Stimulated activated CD4-positive, alpha-beta T cell treated with anti-CD3 and anti-CD28 coated beads, Interleukin-12 subunit alpha, Interleukin-12 subunit beta, amount 100 ng/mL, for 24 hours (primary cell): ENCODE data around the gene ITGA2B.
"Not testable (repeated sequence)": the region's sequence is repeated elsewhere in the genome, so short reads cannot be mapped to it uniquely, and the experiment has no call there.

Experiments
- DNase-seq, 2 experiments: peaks; one replicate each; pipeline ENCODE4 v3.0.0-alpha.2; 2020; ENCODE audit warnings: low read depth in 2 of 2

The ITGA2B gene

DNA sequence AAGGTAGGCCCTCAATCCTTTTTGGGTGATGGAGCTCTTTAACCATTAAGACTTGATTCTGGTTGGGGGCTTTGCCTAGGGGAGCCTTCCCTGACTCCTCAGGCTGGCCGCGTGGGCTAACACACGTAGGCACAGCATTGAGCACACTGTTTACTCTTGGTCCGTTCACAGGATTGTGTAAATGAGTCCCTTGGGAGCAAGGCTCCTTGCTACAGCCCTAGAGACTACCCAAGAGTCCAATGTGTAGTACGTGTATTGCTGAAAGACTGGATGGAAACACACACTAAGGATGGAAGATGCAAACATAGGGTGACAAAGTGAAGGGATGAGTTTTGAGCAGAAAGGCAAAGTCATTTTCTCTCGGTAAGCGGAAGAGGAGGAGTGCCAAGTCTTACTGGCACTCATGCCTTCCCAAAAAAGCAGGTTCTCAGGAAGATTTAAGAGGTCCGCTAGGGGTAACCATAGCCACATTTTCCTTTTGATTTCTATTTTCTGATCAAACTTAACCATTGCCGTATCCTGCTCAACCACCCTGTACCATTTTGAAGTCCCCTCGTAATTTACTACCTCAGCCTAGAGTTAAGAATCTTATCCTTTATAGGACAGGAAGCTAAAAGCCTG is 911 bp upstream of the ITGA2B start:
- no peak for DNase-seq

DNA sequence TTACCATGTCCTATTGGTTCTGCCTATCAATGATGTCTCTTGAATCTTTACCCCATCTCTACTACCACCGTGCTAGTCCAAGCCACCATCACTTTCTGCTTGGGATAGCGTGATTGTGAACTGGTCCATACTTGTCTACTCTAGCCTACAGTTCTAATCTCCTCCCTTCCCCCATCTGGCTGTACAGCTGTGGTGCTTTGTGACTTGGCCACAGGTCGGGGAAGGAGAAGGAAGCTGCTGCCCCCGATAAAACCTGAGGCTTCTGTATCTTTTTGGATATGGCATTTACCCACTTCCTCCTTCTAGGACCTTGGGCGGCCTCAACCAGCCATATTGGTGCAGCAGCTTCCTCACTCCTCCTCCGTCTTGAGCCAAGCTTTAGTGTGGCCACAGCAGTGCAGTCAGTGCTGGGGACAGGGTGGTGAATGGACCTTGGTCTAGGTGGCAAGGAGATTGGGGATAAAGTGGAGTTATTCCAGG is 314 bp upstream of the ITGA2B start:
- DNase-seq, result no peak

DNA sequence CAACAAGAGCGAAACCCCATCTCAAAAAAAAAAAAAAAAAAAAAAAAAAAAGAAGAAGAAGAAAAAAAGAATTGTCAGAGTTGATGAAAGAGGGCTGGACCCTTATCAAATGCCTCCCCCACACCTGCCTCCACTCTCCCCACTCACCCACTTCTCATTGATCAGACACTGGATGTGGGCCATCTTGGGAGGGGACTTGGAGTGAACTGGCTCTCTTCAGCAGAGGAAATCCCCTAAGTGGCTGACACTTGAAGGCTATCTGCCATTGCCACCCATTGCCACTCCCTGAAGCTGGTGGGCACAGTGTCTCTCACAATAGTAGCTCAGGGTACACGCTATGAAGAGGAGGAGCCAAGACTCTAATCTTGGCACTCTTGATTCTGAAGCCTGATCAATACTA is 1.6 kb downstream of the ITGA2B start:
- no peak for DNase-seq

DNA sequence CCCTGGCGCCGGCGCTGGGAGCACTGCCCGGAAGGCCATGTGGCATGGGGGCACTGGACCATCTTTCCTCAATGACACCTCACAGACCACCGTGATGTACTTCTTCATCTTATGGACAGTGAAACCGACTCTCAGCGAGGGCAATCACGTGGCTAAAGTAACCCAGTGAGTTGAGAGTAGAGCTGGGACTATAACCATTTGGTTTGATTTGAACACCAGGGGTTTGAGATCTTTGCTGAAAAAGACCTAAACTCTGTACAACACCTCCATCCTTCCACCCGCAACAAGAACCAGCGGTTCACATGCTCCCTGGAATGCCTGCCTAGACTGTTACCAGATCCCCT is 3.3 kb downstream of the ITGA2B start:
- DNase-seq, result no peak

- DNase-seq, result peak; percentile 69 to 82
Observed at GRCh38 chr17:44385287-44386181, 3.9 kb downstream of the ITGA2B start.

DNA sequence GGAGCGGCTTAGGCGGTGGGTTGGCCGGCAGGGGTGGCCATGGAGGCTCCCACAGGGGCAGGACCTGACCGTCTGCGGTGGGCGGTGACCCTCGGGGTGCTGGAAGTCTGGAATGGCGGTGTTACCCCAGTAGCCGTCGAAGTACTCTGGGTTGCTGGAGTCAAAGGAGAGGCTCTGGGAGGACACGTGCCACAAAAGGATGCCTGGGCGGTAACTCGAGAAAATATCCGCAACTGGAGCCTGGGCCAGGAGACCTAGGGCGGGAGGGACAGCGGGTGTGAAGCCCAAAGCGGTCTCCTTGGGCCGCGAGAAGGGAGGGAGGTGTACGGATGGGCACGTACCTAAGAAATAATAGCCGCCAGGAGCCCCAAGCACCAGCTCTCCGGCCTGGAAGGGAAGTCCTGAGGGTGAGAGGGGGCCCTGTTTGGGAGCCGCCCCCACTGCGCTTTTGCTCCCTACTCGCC is 4.6 kb downstream of the ITGA2B start:
- no peak for DNase-seq

DNA sequence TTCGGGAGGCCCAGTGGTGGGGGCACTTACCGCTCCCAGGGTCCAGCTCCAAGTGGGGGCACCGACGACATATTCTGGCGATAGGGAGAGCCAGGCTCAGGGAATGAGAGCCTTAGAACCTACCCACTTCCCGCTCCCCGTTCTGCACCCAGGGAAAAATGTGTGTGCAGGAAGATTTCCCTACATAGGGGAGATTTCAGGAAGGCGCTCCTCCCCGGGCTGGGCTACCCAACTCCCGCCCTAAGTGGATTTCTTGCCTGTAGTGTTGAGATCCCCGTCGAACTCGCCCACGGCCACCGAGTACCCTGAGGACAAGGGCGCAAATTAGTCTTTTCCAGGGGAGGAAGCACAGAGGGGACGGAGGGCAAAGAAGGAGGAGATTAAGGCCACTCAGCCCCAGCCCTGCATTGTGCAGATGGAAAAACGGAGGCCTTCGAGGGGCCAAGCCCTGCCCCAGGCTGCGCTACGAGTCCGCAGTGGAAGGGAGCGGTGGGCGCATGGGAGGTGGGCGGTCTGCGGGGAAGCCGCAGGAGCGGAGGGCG is 5.1 kb downstream of the ITGA2B start:
- DNase-seq, result no peak

- DNase-seq, result no peak
Observed at GRCh38 chr17:44383861-44384260, 5.6 kb downstream of the ITGA2B start.

- no peak for DNase-seq
Observed at GRCh38 chr17:44383363-44383762, 6.1 kb downstream of the ITGA2B start.

- DNase-seq, result no peak
Observed at GRCh38 chr17:44382917-44383316, 6.5 kb downstream of the ITGA2B start.

GRCh38 chr17:44381810-44382305 is 7.6 kb downstream of the ITGA2B start:
- DNase-seq, result no peak

DNA sequence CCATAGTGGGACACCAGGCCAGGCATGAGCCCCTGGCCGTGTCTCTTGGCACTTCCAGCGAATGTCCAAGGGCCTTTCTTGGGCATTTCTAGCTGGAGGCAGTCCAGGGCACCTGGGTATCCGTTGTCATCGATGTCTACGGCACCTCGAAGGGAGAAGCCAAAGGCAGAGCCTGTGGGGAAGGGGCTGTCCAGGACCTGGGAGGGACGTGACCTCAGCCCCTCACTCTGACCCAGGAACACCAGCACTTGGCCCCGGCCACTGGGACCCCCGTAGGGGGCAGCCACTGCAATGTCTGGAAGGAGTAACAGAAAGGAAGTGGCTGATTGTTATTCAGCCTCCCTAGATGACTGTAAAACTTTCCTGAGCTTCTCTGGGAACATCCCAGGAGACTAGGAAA is 8.7 kb downstream of the ITGA2B start:
- DNase-seq, result no peak

DNA sequence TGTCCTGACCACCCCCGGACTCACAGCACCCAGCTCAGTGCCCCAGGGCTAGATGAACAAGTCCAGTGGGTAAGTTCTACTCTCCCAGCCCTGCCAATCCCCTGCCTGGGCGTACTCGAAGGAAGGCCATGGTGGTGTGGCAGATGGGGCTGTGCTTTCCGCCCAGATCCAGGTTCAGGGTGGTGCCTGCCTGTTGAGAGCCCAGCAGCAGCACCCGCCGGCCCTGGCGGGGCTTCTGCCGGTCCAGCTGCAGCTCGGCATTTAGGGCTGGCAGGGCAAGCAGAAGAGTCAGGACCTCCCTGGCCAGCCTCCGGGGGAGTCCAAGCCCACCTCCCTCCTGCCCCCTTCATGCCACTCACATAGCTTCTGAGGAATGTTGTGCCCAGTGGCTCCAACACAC is 9.6 kb downstream of the ITGA2B start:
- no peak for DNase-seq

- DNase-seq, result no peak
Observed at GRCh38 chr17:44378171-44378705, 11.2 kb downstream of the ITGA2B start.

GRCh38 chr17:44376779-44377178 is 12.7 kb downstream of the ITGA2B start:
- DNase-seq, result no peak

DNA sequence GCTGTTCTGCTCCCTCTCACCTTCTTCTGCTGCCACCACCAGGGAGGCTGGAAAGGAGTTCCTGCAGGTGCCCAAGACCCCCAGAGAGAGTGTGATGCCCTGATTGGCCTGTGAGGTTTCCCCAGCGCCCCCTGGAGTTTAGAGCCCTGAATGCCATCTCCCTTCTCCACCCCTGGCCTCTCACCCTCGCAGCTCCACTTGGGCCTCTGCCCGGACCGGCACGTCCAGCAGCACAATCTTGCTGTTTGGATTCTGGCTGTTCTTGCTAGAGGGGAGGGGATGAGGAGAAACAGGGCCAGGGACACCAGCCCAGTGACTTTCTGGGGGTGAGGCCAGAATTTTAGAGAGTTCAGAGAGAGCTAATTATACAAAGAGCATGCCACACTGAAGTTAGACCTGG is 13.3 kb downstream of the ITGA2B start:
- DNase-seq, result no peak

- no peak for DNase-seq
Observed at GRCh38 chr17:44375196-44376017, 14.0 kb downstream of the ITGA2B start.

DNA sequence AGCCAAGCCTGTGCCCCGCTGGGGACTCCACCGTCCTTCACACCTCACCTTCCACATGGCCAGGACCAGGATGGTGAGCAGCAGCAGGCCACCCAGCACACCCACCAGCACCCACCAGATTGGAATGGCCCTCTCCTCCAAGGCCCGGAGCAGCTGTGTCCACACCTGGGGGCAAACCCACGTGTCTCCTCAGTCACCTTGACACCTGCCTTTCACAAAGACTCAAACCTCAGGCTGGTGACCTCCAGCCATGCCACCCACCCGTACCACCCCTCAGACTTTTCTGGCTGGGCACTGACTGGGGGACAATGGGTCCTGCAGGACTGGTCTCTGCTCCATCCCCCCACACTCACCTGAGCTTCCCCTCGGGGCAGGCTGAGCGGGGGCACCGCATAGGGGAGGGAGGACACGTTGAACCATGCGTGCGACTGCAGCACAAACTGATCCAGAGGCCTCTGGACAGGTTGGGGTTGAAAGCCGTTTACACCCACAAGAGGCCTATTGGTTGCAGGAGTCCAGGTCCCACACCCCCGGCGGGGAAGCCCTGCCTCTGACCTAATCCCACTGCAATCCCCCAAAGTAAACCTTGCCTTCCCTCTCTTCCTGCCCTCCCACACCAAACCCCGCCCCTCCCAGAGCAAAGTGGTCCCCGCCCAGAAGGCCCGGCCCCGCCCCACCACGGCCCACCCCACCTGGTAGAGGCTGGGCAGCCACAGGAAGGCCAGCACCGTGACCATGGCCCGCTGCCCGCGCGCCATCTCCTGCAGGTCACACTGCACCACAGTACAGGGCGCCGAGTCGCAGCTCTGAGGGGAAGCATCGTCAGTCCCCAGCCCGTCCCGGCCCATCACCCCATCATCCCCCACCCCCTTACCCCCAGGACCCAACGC is 14.9 kb downstream of the ITGA2B start:
- no peak for DNase-seq

DNA sequence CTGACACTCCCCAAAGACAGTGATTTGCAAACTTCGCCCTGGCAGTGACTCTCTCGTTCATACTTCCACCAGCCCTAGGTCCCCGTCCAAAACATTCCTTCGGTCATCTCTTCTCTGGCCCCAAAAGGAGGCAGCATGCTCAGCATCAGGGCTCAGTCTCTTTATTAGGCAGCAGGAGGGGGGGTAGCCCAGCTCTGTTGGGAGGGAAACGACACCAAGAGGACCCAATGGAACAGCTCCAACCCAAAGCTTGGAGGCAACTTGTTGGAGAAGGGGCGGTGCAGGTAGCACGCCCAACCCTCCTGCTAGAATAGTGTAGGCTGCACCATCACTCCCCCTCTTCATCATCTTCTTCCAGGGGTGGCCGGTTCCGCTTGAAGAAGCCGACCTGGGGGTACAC is 17.4 kb downstream of the ITGA2B start:
- no peak for DNase-seq

GRCh38 chr17:44369414-44370023 is 19.9 kb downstream of the ITGA2B start:
- DNase-seq, result not testable (repeated sequence)
